ENCODE data around the gene KBTBD13. TPM values are rescaled to one million over a fixed set of nuclear protein-coding genes. Genes with fewer than 3 reads are reported as not detected.

The KBTBD13 gene
- total RNA-seq, 1 donor from 2014 or later: not detected

DNA sequence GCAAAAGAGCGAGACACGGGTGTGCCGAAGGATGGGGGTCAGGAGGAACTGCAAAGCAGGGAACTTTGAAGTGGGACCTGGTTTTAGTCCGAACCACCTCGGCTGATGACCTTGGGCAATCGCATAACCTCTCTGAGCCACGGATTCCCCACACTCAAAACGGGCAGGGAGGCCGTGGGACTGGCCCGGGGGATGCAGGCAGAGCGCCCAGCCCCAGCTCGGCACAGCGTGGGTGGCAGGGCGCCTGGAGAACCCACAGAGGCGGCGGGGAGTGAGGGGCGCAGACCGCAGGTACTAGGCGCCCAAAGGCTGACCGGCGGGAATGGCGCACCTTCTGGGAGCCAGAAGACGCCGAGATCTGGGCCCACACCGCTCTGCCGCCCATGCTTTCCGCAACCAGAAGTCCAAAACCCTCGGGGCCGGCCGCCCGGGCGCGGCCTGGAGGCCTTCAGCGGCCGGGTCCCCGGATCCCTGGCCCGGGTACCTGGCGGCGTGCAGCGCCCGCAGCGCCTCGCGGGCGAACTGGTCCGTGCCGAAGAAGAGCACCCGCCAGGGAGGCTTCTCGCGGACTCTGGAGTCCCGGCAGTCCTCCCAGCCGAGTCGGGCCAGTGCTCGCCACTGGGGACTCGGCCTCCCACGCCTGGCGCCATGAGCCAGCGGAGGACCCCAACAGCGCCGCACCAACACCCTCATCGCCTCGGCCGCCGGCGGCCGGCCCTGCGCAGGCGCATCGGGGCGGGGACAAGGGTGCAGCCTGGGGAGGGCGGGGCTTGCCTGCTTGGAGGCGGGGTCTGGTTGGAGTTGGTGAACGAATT lies 47.4 kb upstream of the KBTBD13 start, which contains the start of gene MTFMT:
TSS of gene MTFMT (minus strand) at position 719 of the 815 bp plus-strand sequence. CDS start at position 693, 26 bp downstream.
- TF ChIP-seq POLR2AphosphoS5 (IDR thresholded peaks at IDR 0.05; ENCODE audit: insufficient read depth in 1 of 2, low read depth in 1 of 2) (peak in 1 of 2 donors; percentile 98), POLR2A (IDR thresholded peaks at IDR 0.05) (peak in 1 of 2 donors; percentile 96)
- TF ChIP-seq, protein P1, sequence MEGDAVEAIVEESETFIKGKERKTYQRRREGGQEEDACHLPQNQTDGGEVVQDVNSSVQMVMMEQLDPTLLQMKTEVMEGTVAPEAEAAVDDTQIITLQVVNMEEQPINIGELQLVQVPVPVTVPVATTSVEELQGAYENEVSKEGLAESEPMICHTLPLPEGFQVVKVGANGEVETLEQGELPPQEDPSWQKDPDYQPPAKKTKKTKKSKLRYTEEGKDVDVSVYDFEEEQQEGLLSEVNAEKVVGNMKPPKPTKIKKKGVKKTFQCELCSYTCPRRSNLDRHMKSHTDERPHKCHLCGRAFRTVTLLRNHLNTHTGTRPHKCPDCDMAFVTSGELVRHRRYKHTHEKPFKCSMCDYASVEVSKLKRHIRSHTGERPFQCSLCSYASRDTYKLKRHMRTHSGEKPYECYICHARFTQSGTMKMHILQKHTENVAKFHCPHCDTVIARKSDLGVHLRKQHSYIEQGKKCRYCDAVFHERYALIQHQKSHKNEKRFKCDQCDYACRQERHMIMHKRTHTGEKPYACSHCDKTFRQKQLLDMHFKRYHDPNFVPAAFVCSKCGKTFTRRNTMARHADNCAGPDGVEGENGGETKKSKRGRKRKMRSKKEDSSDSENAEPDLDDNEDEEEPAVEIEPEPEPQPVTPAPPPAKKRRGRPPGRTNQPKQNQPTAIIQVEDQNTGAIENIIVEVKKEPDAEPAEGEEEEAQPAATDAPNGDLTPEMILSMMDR (IDR thresholded peaks at IDR 0.05): no peak
- Histone ChIP-seq H3K27ac (peak within 1 kb of the TSS; percentile 80), H3K4me1 (peaks cover 23% of the 10 kb centered on the region), H3K4me3 (peak within 1 kb of the TSS; percentile 88 to 89), H3K27me3 (no peaks in the 10 kb centered on the region), H3K36me3 (peaks cover 0 to 17% of the 10 kb centered on the region in 2 donors), H3K9me3 (no peaks in the 10 kb centered on the region)
- DNase-seq (ENCODE audit: extremely low spot score in 2 of 2): no peak
- intact Hi-C loops (cut with DNase I): no loop called here

DNA sequence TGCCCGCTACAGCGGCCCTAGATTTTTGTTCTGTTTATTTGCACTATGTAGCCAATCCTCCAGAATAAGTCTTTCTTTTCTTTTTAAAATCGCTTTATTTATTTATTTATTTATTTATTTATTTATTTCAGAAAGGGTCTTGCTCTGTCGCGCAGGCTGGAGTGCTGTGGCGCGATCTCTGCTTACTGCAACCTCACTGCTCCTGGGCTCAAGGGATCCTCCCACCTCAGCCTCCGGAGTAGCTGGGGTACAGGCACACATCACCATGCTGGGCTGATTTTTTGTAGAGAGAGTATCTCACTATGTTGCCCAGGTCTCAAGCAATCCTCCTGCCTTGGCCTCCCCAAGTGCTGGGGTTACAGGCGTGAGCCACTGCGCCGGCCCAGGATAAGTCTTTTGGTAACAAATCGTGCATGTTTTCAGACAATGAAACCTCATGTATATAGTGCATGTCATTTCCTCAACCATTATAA lies 46.8 kb upstream of the KBTBD13 start:
- H3K36me3 ChIP-seq: peaks cover 0 to 12% of the 10 kb centered on the region in 2 donors
- peaks cover 23% of the 10 kb centered on the region for H3K4me1 ChIP-seq
- TF ChIP-seq POLR2A (IDR thresholded peaks at IDR 0.05) (no peak), POLR2AphosphoS5 (IDR thresholded peaks at IDR 0.05; ENCODE audit: insufficient read depth in 1 of 2, low read depth in 1 of 2) (no peak)
- TF ChIP-seq, protein P1 (IDR thresholded peaks at IDR 0.05): no peak
- H3K27ac ChIP-seq: peak overlapping the region; percentile 80
- intact Hi-C loops (cut with DNase I): no loop called here
- no peaks in the 10 kb centered on the region for H3K27me3 ChIP-seq
- peak overlapping the region in 1 of 2 donors; percentile 88 for H3K4me3 ChIP-seq
- no peaks in the 10 kb centered on the region for H3K9me3 ChIP-seq
- DNase-seq (ENCODE audit: extremely low spot score in 2 of 2): no peak

DNA sequence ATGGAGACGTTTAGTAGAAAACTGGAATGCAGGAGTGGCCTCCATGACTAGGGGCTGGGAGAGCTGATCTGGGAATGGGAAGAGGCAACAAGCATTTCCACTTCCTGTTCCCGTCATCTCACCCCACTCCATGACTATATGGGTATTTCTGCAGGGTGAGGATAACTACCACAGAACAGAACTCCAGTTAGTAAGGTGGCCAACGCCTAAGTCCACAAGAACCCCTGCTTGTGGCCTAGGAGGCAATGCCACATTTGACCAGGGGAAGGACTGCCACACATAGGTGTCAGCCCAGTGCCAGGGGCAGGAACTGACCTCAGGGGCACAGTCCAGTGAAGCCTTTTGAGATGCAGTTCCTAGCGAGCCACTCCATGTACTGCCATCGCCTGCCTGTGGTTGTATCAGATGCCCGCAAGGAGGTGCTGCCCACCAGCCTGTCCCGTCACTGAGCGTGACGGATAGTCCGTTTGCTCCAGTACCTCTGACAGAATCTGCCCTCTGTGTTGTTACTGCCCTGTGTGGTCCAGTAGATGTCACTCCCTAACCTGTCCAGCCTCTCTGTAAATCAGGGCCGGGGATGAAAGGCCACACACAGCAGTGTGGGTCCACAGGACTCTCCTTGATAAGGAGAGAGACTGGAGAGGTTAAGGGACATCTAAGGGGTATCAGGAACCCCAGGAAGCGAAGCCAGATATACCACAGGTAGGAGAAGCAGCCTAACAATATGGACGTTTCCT lies 43.6 kb upstream of the KBTBD13 start:
- Histone ChIP-seq H3K27me3 (no peaks in the 10 kb centered on the region), H3K4me1 (peaks cover 19% of the 10 kb centered on the region), H3K27ac (no peak overlapping the region), H3K36me3 (no peaks in the 10 kb centered on the region), H3K4me3 (no peak overlapping the region), H3K9me3 (no peaks in the 10 kb centered on the region)
- intact Hi-C loops (cut with DNase I): no loop called here
- DNase-seq (ENCODE audit: extremely low spot score in 2 of 2): no peak
- TF ChIP-seq, protein P1 (IDR thresholded peaks at IDR 0.05): peak in 2 of 3 experiments; percentile 27 to 47
- TF ChIP-seq POLR2AphosphoS5 (IDR thresholded peaks at IDR 0.05; ENCODE audit: insufficient read depth in 1 of 2, low read depth in 1 of 2) (no peak), POLR2A (IDR thresholded peaks at IDR 0.05) (no peak)

DNA sequence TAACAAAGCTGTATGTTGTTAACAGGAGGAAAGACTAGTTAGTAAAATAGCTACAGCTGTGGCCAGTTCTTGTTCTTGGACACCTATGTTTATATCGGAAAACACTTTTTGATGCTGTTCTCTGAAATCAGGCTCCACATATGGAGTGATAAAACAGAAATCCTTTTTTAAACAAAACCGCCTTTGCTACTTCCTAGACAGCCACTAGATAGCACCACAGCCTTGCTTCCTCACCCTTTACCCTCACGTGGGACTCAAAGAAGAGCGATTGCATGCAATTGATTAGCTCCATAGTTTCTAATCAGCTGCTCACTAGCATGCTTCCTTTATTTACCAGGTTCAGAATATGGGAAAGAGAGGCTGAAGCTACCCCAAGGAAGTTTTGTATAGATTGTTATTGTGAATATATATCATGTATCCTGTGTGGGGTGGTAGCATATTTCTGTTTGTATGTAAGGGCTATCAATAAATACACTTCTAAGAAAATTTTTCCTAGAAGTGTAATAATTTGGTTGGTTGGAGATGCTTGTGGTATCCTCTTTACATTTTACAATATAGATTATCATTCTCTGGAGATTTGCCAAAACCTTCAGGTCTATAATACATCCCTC lies 42.8 kb upstream of the KBTBD13 start:
- TF ChIP-seq POLR2A (IDR thresholded peaks at IDR 0.05): no peak
- TF ChIP-seq POLR2AphosphoS5 (IDR thresholded peaks at IDR 0.05; ENCODE audit: insufficient read depth in 1 of 2, low read depth in 1 of 2): no peak
- TF ChIP-seq, protein P1 (IDR thresholded peaks at IDR 0.05): peak; percentile 18 to 40 (median 27)
- H3K36me3 ChIP-seq: no peaks in the 10 kb centered on the region
- intact Hi-C loops (cut with DNase I): no loop called here
- H3K27me3 ChIP-seq: no peaks in the 10 kb centered on the region
- H3K9me3 ChIP-seq: no peaks in the 10 kb centered on the region
- no peak overlapping the region for H3K4me3 ChIP-seq
- DNase-seq (ENCODE audit: extremely low spot score in 2 of 2): no peak
- H3K27ac ChIP-seq: no peak overlapping the region
- peaks cover 11% of the 10 kb centered on the region for H3K4me1 ChIP-seq
